ENCODE results near the gene HYAL2. TPM values are rescaled to one million over a fixed set of nuclear protein-coding genes. Genes with fewer than 3 reads are reported as not detected.

The HYAL2 gene
- total and polyA plus RNA-seq, 9 of the 15 experiments (the other 6 are each of a cell fraction or from before 2014, with no cell fraction given), result 0.36 to 22.7 (median 11.4) TPM; not detected in 1

DNA sequence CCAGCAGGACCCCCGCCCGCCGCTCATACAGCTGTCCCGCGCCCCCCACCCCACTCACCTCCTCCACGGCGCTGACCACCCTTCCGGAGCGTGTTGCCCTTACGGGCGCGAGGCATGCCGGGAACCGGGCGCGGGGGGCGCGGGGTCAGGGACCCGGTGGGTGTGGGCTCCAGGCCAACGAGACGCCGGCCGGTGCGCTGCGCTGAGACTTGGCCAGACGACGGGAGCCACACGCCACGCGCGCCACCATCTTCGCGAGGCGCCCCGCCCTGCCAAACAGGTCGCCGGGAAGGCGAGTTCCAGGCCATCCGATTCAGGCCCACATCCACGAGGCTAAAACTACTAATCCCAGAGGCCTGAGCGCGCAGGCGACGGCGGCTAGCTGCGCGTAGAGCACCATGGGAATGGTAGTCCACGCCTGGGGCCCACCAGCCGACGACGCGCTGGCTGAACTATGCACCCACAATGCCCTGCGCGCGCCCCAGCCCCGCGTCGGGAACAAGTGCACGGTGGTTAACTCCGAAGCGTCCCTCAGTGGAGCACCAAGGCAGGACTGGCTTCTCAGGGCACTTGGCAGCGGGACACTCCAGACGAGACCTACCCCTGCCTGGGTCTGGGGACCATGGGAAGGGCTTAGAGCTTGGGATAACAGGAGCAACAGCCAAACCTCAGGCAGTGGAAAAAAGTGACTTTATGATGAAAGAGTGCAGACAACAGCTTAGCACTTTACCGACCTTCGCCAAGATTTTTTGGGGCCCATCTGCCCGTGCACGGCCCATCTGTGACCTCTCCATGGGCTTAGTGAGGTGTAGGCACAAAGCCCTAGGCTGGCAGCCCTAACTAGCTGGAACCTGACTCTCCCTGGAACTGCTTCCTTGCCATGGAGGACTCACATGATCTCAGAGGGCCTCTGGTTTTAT is 30.1 kb downstream of the HYAL2 start, which contains the start of gene IFRD2 (continued):
- TF ChIP-seq PREB (CRISPR knock-in tag; IDR thresholded peaks at IDR 0.05), result no peak
- no peak for TF ChIP-seq GTF2A2 (tag; IDR thresholded peaks at IDR 0.05)
- 0 out of 2 replicates have a peak, but pooled peaks have one; percentile 45 for TF ChIP-seq NFXL1 (CRISPR knock-in tag; IDR thresholded peaks at IDR 0.05)
- TF ChIP-seq SMAD4 (CRISPR knock-in tag; conservative IDR thresholded peaks at IDR 0.05), result peak; percentile 89
- TF ChIP-seq ZNF398 (CRISPR knock-in tag; IDR thresholded peaks at IDR 0.05), result no peak
- no peak for TF ChIP-seq THRB (CRISPR knock-in tag; conservative IDR thresholded peaks at IDR 0.05)
- TF ChIP-seq CAMTA2 (CRISPR knock-in tag; conservative IDR thresholded peaks at IDR 0.05), result no peak
- TF ChIP-seq PRPF4 (IDR thresholded peaks at IDR 0.05; ENCODE audit: insufficient read depth, low read depth, low read length, poor library complexity, severe bottlenecking), result no peak
- TF ChIP-seq, protein P1, sequence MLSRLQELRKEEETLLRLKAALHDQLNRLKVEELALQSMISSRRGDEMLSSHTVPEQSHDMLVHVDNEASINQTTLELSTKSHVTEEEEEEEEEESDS (CRISPR knock-in tag; IDR thresholded peaks at IDR 0.05), result no peak
- TF ChIP-seq EGR1 (conservative IDR thresholded peaks at IDR 0.05), result peak; percentile 29; the same call in 1 of the 2 replicates
- TF ChIP-seq SPI1 (IDR thresholded peaks at IDR 0.05; ENCODE audit: borderline replicate concordance, low read depth, low read length), result no peak
- TF ChIP-seq, protein P2, sequence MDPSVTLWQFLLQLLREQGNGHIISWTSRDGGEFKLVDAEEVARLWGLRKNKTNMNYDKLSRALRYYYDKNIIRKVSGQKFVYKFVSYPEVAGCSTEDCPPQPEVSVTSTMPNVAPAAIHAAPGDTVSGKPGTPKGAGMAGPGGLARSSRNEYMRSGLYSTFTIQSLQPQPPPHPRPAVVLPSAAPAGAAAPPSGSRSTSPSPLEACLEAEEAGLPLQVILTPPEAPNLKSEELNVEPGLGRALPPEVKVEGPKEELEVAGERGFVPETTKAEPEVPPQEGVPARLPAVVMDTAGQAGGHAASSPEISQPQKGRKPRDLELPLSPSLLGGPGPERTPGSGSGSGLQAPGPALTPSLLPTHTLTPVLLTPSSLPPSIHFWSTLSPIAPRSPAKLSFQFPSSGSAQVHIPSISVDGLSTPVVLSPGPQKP (CRISPR knock-in tag; IDR thresholded peaks at IDR 0.05), result no peak
- TF ChIP-seq ZNF766 (CRISPR knock-in tag; conservative IDR thresholded peaks at IDR 0.05), result peak; percentile 98
- no peak for TF ChIP-seq HSF4 (CRISPR knock-in tag; IDR thresholded peaks at IDR 0.05; ENCODE audit: borderline replicate concordance)
- no peak for TF ChIP-seq ZNF561 (CRISPR knock-in tag; conservative IDR thresholded peaks at IDR 0.05)
- no peak for TF ChIP-seq KAT2B (IDR thresholded peaks at IDR 0.05; ENCODE audit: low read depth, low read length)
- TF ChIP-seq CREB1 (IDR thresholded peaks at IDR 0.05), result peak; percentile 95
- peak; percentile 96 for TF ChIP-seq CREB1 (CRISPR knock-in tag; IDR thresholded peaks at IDR 0.05)
- no peak for TF ChIP-seq FOS (IDR thresholded peaks at IDR 0.05; ENCODE audit: extremely low read depth, insufficient read length)
- TF ChIP-seq MEIS2 (IDR thresholded peaks at IDR 0.05; ENCODE audit: partially characterized antibody), result no peak
- TF ChIP-seq ZBTB17 (CRISPR knock-in tag; IDR thresholded peaks at IDR 0.05), result peak; percentile 87
- no peak for TF ChIP-seq HMG20B (CRISPR knock-in tag; IDR thresholded peaks at IDR 0.05)
- TF ChIP-seq PHF20 (IDR thresholded peaks at IDR 0.05; ENCODE audit: partially characterized antibody), result no peak
